SK-N-SH (cell line): ENCODE measurements around the gene NELFA.

Source experiments
- CHD2 ChIP-seq: fragments of 150-350 bp; IDR thresholded peaks from 2 replicates; pipeline ENCODE4 v1.6.1; 2018; ENCODE audit warnings: low read length; ENCODE audit not compliant: partially characterized antibody
- CTCF ChIP-seq: fragments of 200-600 bp; sonication (generic); IDR thresholded peaks from 2 replicates; pipeline ENCODE4 v1.6.1; 2017; ENCODE audit warnings: antibody characterized with exemption, mild to moderate bottlenecking, moderate library complexity
- GATA2 ChIP-seq: sonication (generic); formaldehyde crosslinking; IDR thresholded peaks from 2 replicates; pipeline ENCODE4 v1.5.0; 2020; ENCODE audit warnings: mild to moderate bottlenecking, missing genetic modification reagents
- RAD21 ChIP-seq: IDR thresholded peaks from 2 replicates; pipeline ENCODE4 v1.6.1; 2012; ENCODE audit warnings: mild to moderate bottlenecking, low read length
- USF2 ChIP-seq: fragments of 150-350 bp; IDR thresholded peaks from 2 replicates; pipeline ENCODE4 v1.6.1; 2017; ENCODE audit warnings: antibody characterized with exemption, low read length, low read depth, borderline replicate concordance

GRCh38 chr4:1937550-1937949 lies 71.2 kb downstream of the NELFA start:
- no peak for TF ChIP-seq USF2
- no peak for TF ChIP-seq CTCF
- TF ChIP-seq CHD2: no peak
- no peak for TF ChIP-seq GATA2 (CRISPR knock-in tag)
- TF ChIP-seq RAD21: no peak
